CD4-positive, alpha-beta T cell (primary cell): ENCODE data around the gene DDX56. TPM values are rescaled to one million over a fixed set of nuclear protein-coding genes. Genes with fewer than 3 reads are reported as not detected.
A peak's percentile ranks its signal among the peaks of the same experiment; 100 is the strongest.

ENCODE experiments used
- ATAC-seq: fragments of 200-7000 bp; cut with Tn5 transposase; one replicate; pipeline ENCODE4 v1.10.0; 2022; ENCODE audit warnings: mild to moderate bottlenecking; ENCODE audit not compliant: poor library complexity
- CTCF ChIA-PET: fragments of 350-600 bp; sonication (Branson Sonifier 250); formaldehyde crosslinking; loops from one replicate; lab custom pipeline; 2021; ENCODE audit warnings: antibody characterized with exemption, inconsistent platforms; lab: Charles Lee
- POLR2A ChIA-PET: fragments of 350-600 bp; sonication (Branson Sonifier 250); formaldehyde crosslinking; loops from one replicate; lab custom pipeline; 2021; ENCODE audit warnings: antibody characterized with exemption, inconsistent platforms; lab: Charles Lee
- DNase-seq, 14 experiments: peaks; one replicate each; pipeline ENCODE4 v3.0.0-alpha.2; 2013 to 2020; ENCODE audit warnings: mixed read lengths in 2 of 14
- H3K27ac ChIP-seq, 2 donors: one replicate each; pipeline versions ENCODE4 v1.5.1 to v1.7.0; 2013; ENCODE audit warnings: low read length in 2 of 2, low read depth in 1 of 2, mild to moderate bottlenecking in 1 of 2
- H3K27me3 ChIP-seq, 2 experiments: 1 replicate in 1 of 2; 2 replicates in 1 of 2; pipeline versions ENCODE4 v1.6.1 to v1.7.0; 2013; ENCODE audit warnings: low read length in 2 of 2, control low read depth in 1 of 2, mild to moderate bottlenecking in 1 of 2, moderate library complexity in 1 of 2; ENCODE audit not compliant: insufficient read depth in 2 of 2, control insufficient read depth in 1 of 2
- H3K36me3 ChIP-seq: one replicate; pipeline ENCODE4 v1.6.1; 2013; ENCODE audit warnings: low read length, control low read depth; ENCODE audit not compliant: insufficient read depth
- H3K4me1 ChIP-seq: one replicate; pipeline ENCODE4 v1.6.1; 2013; ENCODE audit warnings: low read length, control low read depth; ENCODE audit not compliant: insufficient read depth
- H3K4me3 ChIP-seq: one replicate; pipeline ENCODE4 v1.5.1; 2013; ENCODE audit warnings: mild to moderate bottlenecking, low read length, moderate library complexity
- H3K9me3 ChIP-seq, 2 experiments: 1 replicate in 1 of 2; 2 replicates in 1 of 2; pipeline versions ENCODE4 v1.6.1 to v1.7.0; 2013; ENCODE audit warnings: low read length in 2 of 2, mild to moderate bottlenecking in 2 of 2, control low read depth in 1 of 2, moderate library complexity in 1 of 2; ENCODE audit not compliant: control insufficient read depth in 1 of 2, insufficient read depth in 1 of 2
- H3K27ac Mint-ChIP-seq: one replicate; pipeline ENCODE4 v1.8.0; 2020; ENCODE audit warnings: mixed read lengths
- H3K27me3 Mint-ChIP-seq: one replicate; pipeline ENCODE4 v1.8.0; 2021; ENCODE audit warnings: mixed read lengths
- H3K36me3 Mint-ChIP-seq: one replicate; pipeline ENCODE4 v1.8.0; 2021; ENCODE audit warnings: low read depth, mixed read lengths
- H3K4me1 Mint-ChIP-seq: one replicate; pipeline ENCODE4 v1.8.0; 2021; ENCODE audit warnings: low read depth, mixed read lengths
- H3K4me3 Mint-ChIP-seq: one replicate; pipeline ENCODE4 v1.8.0; 2020; ENCODE audit warnings: mild to moderate bottlenecking, mixed read lengths
- H3K9me3 Mint-ChIP-seq: one replicate; pipeline ENCODE4 v1.8.0; 2020; ENCODE audit warnings: mixed read lengths
- intact Hi-C, 2 experiments: fragments of 100-400 bp; cut with DNase I in 1 of 2; cut with micrococcal nuclease in 1 of 2; formaldehyde crosslinking; loops; one replicate each; pipeline versions ENCODE4 v1.15.1 to v1.9.0; 2023 to 2025; cut with DNase I, micrococcal nuclease
- total RNA-seq, 174 experiments: library from RNA in 2 of 174; stranded (reverse) in 2 of 174; gene quantifications; one replicate each; pipeline ENCODE4 v1.2.3 and lab custom pipeline; 2021 to 2026
- TF ChIP-seq, protein P1 (sequence below): fragments of 200-600 bp; IDR thresholded peaks from one replicate; pipeline ENCODE4 v1.8.0; 2022; ENCODE audit warnings: antibody characterized with exemption, mild to moderate bottlenecking

The DDX56 gene
- total RNA-seq, 2 experiments from 2014 or later, result 126 to 127 TPM

DNA sequence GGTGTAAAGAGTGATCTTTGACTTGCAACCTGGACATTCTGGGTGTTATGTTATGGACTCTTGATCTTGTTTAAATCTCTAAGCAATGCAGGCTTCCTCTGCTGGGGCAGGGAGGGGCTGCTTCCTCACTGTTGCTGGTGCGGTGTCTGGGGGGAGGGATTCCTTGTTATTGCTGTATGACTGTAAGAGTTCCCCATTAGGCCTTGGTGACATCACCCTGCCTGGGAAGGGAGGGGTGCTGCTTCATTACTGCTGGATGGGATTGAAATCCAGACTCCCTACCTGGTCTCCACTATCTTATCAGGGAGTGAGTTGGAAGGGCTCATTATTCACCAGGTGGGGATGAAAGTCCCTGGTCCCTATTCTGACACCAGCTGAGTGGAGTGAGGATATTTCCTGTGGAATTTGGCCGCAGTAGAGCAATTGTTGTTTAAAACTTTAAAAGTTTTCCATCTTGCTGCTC is 41.5 kb upstream of the DDX56 start:
- Histone ChIP-seq H3K4me3 (no peak overlapping the region), H3K4me1 (peaks cover 68% of the 10 kb centered on the region), H3K36me3 (peaks cover 5% of the 10 kb centered on the region), H3K27me3 (no peaks in the 10 kb centered on the region), H3K9me3 (no peaks in the 10 kb centered on the region), H3K27ac (peak overlapping the region in 1 of 2 donors; percentile 56)
- peak in 7 of 14 experiments; percentile 32 to 77 (median 56) for DNase-seq
- no peaks in the 10 kb centered on the region for H3K27me3 Mint-ChIP-seq
- H3K27ac Mint-ChIP-seq, result peak overlapping the region; percentile 86
- ATAC-seq, result peak; percentile 74
- intact Hi-C loops, result no loop called here
- no peaks in the 10 kb centered on the region for H3K9me3 Mint-ChIP-seq
- ChIA-PET CTCF (interaction anchor here (1.4 kb wide), 1 partner anchor 16 kb away, joined by 5 read pairs; no protein-coding TSS in a partner anchor), POLR2A (interaction anchor here (0.6 to 3.0 kb wide), 3 partner anchors 9 to 216 kb away, joined by 3 to 29 read pairs (median 3); partner anchors contain the start of gene OGDH)
- peaks cover 69% of the 10 kb centered on the region for H3K4me1 Mint-ChIP-seq
- peaks cover 31% of the 10 kb centered on the region for H3K36me3 Mint-ChIP-seq
- TF ChIP-seq, protein P1, sequence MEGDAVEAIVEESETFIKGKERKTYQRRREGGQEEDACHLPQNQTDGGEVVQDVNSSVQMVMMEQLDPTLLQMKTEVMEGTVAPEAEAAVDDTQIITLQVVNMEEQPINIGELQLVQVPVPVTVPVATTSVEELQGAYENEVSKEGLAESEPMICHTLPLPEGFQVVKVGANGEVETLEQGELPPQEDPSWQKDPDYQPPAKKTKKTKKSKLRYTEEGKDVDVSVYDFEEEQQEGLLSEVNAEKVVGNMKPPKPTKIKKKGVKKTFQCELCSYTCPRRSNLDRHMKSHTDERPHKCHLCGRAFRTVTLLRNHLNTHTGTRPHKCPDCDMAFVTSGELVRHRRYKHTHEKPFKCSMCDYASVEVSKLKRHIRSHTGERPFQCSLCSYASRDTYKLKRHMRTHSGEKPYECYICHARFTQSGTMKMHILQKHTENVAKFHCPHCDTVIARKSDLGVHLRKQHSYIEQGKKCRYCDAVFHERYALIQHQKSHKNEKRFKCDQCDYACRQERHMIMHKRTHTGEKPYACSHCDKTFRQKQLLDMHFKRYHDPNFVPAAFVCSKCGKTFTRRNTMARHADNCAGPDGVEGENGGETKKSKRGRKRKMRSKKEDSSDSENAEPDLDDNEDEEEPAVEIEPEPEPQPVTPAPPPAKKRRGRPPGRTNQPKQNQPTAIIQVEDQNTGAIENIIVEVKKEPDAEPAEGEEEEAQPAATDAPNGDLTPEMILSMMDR, result no peak
- H3K4me3 Mint-ChIP-seq, result peak overlapping the region; percentile 73

DNA sequence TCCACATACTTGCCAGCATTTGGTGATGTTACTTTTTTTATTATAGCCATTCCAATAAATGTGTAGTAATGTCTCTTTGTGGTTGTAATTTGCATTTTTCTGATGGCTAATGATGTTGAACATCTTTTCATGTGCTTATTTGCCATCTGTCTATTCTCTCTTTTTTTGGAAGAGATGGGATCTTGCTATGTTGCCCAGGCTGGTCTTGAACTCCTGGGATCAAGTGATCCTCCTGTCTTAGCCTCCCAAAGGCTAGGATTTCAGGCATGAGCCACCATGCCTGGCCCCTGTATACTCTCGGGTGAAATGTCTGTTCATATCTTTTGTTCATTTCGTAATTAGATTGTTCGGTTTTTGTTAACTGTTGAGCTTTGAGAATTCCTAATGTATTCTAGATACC is 36.1 kb upstream of the DDX56 start:
- H3K4me1 Mint-ChIP-seq, result peaks cover 60% of the 10 kb centered on the region
- peak overlapping the region; percentile 100 for H3K27ac Mint-ChIP-seq

DNA sequence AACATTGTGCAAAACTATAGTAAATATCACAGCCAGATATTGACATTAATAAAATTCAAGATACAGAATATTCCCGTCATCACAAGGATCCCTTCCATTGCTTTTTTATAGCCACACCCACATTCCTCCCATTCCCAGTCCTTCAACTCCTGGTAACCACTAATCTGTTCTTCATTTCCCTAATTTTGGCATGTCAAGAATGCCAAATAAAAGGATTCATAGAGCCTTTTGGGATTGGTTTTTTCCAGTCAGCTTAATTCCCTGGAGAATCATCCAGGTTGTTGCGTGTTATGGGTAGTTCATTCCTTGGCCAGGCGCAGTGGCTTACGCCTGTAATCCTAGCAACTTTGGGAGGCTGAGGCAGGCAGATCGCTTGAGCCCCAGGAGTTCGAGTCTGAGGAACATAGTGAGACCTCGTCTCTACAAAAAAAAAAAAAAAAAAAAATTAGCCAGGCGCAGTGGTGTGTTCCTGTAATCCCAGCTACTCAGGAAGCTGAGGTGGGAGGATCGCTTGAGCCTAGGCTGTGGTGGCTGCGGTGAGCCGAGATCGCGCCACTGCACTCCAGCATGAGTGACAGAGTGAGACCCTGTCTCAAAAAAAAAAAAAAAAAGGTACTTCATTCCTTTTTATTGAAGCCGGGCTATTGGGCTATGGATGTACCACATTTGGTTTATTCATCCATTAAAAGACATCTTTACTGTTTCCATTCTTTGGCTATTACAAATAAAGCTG is 35.4 kb upstream of the DDX56 start:
- intact Hi-C loops, result loop anchor here (5.0 kb wide), 2 partner anchors 188 to 278 kb away; partner anchors contain the start of genes PPIA (in 2 of the 2) and PURB (in 1 of the 2)
- H3K4me1 Mint-ChIP-seq, result peaks cover 53% of the 10 kb centered on the region
- peak overlapping the region; percentile 100 for H3K27ac Mint-ChIP-seq
- CTCF ChIA-PET, result interaction anchor here (0.6 kb wide), 1 partner anchor 178 kb away, joined by 3 read pairs; no protein-coding TSS in a partner anchor
- H3K4me3 Mint-ChIP-seq, result peak overlapping the region; percentile 66
- TF ChIP-seq, protein P1, result no peak
- Histone ChIP-seq H3K36me3 (no peaks in the 10 kb centered on the region), H3K9me3 (no peaks in the 10 kb centered on the region), H3K4me1 (peaks cover 61% of the 10 kb centered on the region), H3K4me3 (no peak overlapping the region), H3K27me3 (no peaks in the 10 kb centered on the region), H3K27ac (no peak overlapping the region)
- peak in 5 of 14 experiments; percentile 31 to 68 (median 35) for DNase-seq
- peaks cover 5% of the 10 kb centered on the region for H3K27me3 Mint-ChIP-seq
- POLR2A ChIA-PET, result interaction anchor here (0.6 to 3.8 kb wide), 4 partner anchors 12 to 238 kb away, joined by 3 to 32 read pairs (median 6); partner anchors contain the start of gene ZMIZ2
- ATAC-seq, result no peak
- H3K36me3 Mint-ChIP-seq, result peaks cover 16% of the 10 kb centered on the region
- no peaks in the 10 kb centered on the region for H3K9me3 Mint-ChIP-seq

More for the DNA sequence above, 36.1 kb upstream of the DDX56 start:
- Histone ChIP-seq H3K9me3 (no peaks in the 10 kb centered on the region), H3K36me3 (no peaks in the 10 kb centered on the region), H3K4me1 (peaks cover 63% of the 10 kb centered on the region), H3K4me3 (no peak overlapping the region), H3K27ac (no peak overlapping the region), H3K27me3 (no peaks in the 10 kb centered on the region)
- no peak for DNase-seq
- Mint-ChIP-seq H3K4me3 (peak overlapping the region; percentile 66), H3K9me3 (no peaks in the 10 kb centered on the region), H3K36me3 (peaks cover 21% of the 10 kb centered on the region), H3K27me3 (peaks cover 5% of the 10 kb centered on the region)
- ChIA-PET POLR2A (interaction anchor here (0.6 to 1.4 kb wide), 5 partner anchors 11 to 237 kb away, joined by 3 to 7 read pairs (median 4); no protein-coding TSS in a partner anchor), CTCF (interaction anchor here (0.6 kb wide), 1 partner anchor 179 kb away, joined by 3 read pairs; no protein-coding TSS in a partner anchor)
- no peak for ATAC-seq
- intact Hi-C loops, result loop anchor here (5.0 kb wide), 2 partner anchors 187 to 277 kb away; partner anchors contain the start of genes PPIA (in 2 of the 2) and PURB (in 1 of the 2)
- TF ChIP-seq, protein P1, result no peak
